NCI-H510A (cell line): ENCODE data around the gene PUS1.
"Not testable (repeated sequence)": the region's sequence is repeated elsewhere in the genome, so short reads cannot be mapped to it uniquely, and the experiment has no call there.

Source experiments
- DNase-seq: peaks from one replicate; lab custom pipeline; 2025; lab: John Stamatoyannopoulos, UW

The PUS1 gene

DNA sequence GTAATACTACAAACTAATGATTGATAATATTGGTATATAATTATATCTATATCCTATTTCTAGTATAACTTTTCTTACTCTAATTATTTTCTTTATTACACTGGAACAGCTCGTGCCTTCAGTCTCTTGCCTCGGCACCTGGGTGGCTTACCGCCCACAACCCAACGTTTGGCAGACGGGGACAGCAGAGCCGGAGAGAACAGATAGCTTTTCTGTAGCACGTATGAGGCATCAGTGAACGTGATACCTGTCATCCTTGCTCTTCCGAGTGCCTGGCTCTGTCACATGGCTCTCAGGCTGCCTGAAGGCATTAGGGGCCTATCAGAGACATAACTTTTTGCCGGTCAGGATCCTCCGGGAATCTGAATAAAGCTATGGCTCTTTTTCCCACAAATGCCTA is 5.5 kb downstream of the PUS1 start:
- no peak for DNase-seq

DNA sequence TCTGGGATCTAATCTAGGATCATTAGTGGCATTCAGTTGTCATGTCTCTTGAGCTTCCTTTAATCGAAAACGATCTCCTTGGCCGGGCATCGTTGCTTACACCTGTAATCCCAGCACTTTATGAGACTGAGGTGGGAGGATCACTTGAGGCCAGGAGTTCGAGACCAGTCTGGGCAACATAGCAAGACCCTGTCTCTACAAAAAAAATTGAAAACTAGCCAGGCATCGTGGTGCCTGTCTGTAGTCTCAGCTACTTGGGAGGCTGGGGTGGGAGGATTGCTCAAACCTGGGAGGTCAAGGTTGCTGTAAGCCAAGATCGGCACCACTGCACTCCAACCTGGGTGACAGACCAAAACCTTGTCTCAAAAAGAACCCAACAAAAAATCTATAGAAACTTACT is 9.0 kb downstream of the PUS1 start:
- DNase-seq, result no peak

DNA sequence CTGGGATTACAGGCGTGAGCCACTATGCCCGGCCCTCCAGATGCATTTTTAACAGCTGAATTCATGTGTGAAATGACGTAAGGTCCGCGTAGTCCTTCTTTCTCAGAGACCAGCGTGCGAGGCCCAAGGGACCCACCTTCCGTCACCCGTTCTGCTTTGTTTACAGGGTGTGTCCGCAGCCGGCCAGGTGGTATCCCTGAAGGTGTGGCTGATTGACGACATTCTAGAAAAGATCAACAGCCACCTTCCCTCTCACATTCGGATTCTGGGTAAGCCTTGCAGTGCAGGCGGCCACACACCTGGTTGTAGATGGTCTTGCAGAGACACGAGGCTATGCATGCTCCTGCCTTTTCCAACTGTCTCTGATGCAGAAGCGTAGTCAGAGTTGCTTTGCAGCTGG is 9.9 kb downstream of the PUS1 start:
- DNase-seq, result no peak

DNA sequence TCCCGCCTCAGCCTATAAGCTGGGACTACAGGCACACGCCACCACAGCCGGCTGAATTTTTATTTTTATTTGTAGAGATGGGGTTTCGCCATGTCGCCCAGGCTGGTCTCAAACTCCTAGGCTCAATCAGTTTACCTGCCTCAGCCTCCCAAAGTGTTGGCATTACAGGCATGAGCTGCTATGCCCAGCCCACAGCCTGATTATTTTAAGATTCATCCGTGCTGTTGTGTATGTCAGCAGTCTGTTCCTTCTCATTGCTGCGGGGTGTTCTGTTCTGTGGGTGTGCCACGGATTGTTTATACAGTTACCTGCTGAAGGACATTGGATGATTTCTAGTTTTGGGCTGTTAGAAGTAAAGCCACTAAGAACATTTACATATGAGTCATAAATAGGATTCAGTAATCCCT is 11.1 kb downstream of the PUS1 start:
- no peak for DNase-seq

DNA sequence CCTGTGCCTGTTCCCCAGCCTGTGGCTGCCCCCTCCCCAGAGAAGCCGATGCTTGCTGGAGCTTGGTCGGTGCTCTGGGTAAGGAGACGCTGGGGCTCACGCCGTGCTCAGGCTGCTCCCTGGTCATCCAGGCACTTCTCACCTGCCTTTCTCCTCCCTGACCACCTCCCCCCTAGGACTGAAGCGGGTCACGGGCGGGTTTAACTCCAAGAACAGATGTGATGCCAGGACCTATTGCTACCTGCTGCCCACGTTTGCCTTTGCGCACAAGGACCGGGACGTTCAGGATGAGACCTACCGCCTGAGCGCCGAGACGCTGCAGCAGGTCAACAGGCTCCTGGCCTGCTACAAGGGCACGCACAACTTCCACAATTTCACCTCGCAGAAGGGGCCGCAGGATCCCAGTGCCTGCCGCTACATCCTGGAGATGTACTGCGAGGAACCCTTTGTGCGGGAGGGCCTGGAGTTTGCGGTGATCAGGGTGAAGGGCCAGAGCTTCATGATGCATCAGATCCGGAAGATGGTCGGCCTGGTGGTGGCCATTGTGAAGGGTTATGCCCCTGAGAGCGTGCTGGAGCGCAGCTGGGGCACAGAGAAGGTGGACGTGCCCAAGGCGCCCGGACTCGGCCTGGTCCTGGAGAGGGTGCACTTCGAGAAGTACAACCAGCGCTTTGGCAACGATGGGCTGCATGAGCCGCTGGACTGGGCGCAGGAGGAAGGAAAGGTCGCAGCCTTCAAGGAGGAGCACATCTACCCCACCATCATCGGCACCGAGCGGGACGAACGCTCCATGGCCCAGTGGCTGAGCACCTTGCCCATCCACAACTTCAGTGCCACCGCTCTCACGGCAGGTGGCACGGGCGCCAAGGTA is 12.3 kb downstream of the PUS1 start:
- DNase-seq, result no peak

DNA sequence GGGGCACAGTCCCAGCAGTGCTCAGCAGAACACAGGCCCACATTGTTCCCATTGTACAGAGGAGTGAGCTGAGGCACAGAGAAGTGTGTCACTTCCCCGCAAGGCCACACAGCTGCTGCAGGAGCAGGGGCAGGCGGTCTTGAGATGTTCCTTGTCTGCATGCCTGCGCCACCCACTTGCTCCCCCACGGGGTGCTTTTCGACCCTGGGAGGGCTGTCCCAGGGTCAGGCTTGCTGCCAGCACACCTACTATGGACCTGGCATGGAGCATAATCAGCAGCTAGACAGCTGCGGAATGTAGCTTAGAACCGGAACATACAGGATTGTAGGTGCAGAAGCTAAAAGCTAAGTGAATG is 12.9 kb downstream of the PUS1 start:
- no peak for DNase-seq

DNA sequence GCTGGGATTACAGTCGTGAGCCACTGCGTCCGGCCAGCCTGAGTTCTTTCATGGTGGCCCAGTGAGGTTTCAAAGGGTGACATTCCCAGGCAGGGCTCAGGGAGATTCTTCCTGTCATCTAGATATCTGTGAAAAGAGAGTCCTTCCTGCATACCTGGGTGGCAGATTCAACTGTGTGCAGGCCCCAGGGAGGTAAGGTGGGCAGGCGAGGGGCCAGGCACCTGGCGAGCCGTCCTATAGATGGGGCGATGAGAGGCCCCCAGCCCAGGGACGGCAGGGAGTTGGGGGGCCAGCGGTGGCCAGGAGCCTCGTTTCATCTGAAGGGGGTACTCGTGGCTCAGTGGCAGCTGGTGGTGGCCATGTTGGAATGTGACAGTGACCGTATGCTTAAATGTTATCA is 13.6 kb downstream of the PUS1 start:
- no peak for DNase-seq

DNA sequence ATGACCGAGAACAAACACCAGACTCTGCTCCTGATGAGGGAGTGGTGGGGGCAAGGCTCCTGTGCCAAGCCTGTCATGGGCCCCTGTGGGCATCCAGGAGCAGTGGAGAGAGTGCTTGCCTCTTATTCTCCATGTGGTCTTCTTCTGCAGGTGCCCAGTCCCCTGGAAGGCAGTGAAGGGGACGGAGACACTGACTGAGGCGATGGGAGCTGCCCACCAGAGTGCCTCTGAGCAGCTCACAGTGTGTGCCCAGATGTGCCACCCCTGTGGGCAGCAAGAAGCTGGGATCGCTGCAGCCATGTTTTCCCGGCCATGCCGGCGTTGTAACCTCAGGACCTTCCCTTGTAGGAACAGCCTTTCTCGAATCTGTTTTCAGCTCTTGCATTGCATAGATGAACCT is 14.3 kb downstream of the PUS1 start:
- no peak for DNase-seq

DNA sequence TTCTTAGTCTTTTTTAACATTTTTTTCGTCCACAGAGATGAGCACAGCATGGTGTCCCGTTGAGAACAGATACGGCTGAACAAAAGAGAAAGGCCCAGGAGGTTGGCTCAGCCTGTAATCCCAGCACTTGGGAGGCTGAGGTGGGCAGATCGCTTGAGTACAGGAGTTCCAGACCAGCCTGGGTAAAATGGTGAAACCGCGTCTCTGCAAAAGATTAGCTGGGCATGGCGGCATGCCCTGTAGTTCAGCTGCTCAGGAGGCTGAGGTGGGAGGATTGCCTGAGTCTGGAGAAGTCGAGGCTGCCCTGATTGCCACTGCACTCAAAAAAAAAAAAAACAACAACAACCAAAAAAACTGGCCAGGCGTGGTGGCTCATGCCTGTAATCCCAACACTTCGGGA is 14.8 kb downstream of the PUS1 start:
- no peak for DNase-seq

DNA sequence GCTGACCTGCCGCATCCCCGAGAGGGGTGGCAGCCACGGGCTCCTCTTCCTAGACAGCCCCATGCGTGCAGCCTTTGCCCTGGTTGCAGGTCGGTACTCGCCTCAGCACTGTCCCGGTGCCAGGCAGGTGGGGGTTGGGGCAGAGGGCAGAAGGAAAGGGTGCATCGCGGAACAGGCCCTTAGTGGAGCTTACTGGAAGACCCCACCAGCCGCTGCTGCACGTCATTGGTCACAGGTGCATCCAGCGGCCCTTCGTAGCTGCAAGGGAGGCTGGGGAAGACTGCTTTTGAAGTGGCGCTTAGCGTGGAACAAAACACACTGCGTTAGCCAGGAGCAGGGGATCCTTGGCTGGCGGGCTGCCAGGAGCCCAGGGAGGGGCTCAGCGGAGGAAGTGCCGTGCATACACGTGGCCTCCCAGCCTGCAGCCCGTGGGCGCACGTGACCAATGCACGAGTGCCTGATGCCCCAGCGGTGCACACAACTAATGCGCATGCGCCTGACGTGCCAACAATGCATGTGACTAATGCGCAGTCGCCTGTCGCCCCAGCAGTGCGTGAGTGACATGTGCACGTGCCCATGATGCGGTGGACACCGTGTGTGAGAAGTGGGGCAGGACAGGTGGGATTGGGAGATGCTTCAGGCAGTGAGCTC is 15.7 kb downstream of the PUS1 start:
- DNase-seq, result no peak

DNA sequence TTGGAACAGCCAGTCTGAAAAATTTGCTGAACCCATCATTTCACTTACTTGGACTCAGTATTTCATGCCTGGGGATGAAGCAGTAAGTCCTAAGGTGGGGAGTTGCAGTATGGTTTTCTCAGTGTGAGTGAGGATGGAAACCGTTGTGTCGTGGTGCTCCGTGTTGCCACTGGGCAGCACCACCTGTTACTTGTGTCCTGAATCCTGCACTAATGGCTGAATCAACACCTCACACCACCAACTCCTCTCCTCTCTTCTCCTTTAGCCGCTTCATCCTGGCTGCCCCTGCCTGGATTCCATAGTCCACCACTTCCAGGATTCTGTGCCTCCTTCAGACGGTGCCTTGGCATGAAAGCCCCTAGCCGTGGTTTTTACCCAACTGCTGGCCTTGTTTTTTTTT is 17.7 kb downstream of the PUS1 start:
- DNase-seq, result no peak

DNA sequence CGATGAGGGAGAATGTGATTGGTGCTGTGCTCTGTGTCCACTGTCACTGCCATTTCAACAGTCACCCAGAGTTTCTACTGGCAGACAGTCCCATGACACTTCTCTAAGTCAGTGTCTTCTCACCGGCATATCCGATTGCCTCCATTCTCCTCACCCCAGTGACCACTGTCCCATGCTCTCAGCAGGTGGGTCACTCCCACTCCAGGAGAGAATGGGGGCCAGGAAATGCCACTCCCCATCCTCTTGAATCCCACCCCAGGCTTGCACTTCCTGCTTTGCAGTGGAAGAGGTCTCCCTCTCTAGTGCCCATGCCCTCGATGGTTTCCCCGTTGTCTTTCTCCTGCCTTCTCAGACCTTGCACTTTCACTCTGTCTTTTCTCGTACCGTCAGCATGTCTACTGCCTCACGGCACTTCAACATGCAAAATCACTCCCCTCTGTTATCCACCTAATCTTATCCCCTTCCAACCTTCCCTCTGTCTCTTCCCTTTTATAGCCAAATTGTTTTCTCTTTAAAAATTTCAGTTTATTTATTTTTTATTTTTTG is 18.5 kb downstream of the PUS1 start:
- no peak for DNase-seq

DNA sequence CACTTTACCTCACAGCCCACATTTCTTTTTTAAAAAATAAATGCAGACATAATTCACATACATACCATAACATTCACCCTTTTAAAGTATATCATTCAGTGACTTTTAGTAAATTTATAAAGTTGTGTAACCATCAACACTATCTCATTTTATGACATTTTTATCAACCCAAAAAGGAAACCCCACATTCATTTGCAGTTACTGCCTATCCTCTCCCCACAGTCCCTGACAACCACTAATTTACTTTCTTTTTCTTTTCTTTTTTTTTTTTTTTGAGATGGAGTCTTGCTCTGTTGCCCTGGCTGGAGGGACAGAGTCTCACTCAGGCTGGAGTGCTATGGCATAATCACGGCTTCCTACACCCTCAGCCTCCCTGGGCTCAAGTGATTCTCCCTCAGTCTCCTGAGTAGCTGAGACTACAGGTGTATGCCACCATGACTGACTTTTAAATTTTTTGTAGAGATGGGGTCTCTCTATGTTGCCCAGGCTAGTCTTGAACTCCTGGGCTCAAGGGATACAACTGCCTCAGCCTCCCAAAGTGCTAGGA is 19.2 kb downstream of the PUS1 start:
- no peak for DNase-seq

DNA sequence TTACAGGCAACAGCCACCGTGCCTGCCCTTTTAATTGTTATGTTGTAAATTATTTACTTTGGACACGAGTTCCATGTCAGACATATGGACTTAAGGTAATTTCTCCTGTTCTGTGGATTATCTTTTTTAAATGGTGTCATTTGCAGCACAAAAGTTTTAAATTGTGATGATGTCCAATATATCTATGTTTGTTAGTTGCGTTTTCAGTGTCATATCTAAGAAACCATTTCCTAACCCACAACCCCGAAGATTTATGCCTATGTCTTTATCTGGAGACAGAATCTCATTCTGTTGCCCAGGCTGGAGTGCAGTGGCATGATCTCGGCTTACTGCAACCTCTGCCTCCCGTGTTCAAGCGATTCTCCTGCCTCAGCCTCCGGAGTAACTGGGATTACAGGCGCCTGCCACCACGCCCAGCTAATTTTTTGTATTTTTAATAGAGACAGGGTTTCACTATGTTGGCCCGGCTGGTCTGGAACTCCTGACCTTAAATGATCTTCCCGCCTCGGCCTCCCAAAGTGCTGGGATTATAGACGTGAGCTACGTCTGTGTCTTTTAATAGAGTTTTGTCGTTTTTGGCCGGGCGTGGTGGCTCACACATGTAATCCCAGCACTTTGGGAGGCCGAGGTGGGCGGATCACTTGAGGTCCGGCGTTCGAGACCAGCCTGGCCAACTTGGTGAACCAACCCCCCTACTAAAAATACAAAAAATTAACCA is 19.8 kb downstream of the PUS1 start:
- not testable (repeated sequence) for DNase-seq

DNA sequence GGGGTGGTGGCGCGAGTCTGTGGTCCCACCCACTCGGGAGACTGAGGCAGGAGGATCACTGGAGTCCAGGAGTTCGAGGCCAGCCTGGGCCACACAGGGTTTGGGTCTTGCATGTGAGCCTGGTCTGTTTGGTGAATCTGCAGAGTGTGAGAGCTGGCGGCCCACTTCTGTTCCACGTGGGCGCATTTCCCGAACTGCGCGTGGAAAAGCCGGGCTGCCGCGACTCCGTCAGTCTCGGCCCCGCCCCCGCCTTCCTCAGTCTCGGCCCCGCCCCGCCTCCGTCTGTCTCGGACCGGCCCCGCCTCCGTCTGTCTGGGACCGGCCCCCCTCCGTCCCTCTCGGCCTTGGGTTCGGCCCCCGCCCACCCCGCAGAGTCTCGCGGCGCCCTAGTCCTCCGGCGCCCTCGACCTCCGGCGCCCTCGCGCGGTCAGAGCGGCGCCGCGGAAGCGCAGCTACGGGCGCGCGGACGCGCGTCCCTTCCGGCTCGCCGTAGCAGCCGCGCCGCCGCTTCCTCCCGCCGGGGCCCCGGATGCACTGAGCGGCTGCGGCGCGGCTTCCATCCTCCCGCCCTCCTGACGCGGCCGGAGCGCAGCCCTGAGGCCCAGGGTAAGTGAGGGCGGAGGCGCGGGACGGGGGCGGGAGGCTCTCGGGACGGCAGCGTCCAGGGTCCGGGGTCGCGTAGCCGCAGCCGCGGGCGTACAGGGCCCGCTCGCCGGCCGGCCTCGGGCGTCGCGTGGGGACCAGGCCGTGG is 20.5 kb downstream of the PUS1 start, which contains the start of gene EP400:
Gene EP400 (plus strand): TSS at position 512 of the 751 bp plus-strand sequence. CDS start 10,678 bp downstream, outside the sequence.
- DNase-seq, result peak; percentile 93

DNA sequence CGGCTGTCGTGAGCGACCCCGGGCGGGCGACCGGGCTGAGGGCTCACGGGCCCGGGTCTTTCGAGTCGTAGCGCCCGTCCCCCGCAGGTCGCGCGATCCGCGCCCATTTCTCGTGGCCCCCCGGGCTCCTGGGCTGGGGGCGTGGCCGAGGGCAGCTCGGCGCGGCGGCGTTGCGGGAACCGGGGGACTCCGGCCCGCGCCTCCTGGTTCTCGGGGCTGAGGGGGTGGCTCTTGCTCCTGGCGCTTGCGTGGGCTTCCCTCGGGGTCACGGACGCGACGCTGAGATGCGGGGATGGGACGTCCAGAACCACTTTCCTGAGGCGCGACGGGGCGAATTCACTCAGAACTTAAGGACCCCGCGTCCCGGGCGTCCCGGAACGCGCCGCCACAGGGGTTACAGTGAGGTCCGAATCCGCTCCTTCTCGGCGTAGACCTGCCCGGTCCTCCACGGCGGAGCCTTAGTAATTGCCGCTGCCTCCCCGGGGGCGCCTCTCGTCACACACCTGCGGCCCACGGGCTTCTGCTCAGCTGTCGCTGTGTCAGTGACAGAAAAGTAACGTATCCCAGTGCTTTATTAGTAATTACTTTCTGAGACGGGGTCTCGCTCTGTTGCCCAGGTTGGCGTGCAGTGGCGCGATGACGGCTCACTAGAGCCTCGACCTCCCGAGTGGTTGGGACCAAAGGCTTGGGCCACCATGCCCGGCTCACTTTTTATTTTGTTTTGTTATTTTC is 21.3 kb downstream of the PUS1 start:
- no peak for DNase-seq

DNA sequence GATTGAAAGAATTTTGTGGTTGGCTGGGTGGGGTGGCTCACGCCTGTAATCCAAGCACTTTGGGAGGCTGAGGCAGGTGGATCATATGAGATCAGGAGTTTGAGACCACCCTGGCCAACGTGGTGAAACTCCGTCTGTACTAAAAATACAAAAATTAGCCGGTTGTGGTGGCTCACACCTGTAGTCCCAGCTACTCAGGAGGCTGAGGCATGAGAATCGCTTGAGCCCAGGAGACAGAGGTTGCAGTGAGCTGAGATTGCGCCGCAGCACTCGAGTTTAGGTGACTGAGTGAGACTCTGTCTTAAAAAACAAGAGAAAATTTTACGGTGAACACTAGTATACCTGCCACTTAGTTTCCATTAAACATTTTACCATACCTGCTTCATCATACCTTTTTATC is 24.7 kb downstream of the PUS1 start:
- not testable (repeated sequence) for DNase-seq

DNA sequence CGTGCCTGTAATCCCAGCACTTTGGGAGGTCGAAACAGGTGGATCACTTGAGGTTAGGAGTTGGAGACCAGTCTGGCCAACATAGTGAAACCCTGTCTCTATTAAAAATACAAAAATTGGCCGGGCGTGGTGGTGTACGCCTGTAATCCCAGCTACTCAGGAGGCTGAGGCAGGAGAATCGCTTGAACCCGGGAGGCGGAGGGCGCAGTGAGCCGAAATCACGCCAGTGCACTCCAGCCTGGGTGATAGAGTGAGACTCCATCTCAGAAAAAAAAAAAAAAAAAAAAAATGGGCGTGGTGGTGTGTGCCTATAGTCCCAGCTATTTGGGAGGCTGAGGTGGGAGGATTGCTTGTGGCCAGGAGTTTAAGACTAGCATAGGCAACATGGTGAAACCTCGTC is 25.4 kb downstream of the PUS1 start:
- DNase-seq, result not testable (repeated sequence)

DNA sequence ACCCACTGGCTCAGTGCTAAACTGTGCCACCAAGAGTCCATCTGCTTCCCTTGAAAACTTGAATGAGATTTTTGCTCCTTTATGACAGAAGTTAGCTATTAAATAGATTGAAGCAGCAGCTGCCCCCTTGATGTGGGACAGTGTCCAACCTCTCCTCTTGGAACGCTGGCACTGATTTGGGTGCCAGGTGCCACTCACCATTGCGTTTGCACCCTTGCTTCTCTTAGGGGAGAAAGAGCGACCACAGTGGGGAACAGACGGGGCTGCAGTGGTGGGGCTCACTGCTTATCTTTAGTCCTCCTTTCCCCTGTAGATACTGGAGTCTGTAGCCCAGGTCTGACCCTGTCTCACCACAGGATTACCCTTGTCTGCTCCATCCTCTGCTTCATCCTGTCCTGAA is 30.0 kb downstream of the PUS1 start:
- DNase-seq, result no peak

DNA sequence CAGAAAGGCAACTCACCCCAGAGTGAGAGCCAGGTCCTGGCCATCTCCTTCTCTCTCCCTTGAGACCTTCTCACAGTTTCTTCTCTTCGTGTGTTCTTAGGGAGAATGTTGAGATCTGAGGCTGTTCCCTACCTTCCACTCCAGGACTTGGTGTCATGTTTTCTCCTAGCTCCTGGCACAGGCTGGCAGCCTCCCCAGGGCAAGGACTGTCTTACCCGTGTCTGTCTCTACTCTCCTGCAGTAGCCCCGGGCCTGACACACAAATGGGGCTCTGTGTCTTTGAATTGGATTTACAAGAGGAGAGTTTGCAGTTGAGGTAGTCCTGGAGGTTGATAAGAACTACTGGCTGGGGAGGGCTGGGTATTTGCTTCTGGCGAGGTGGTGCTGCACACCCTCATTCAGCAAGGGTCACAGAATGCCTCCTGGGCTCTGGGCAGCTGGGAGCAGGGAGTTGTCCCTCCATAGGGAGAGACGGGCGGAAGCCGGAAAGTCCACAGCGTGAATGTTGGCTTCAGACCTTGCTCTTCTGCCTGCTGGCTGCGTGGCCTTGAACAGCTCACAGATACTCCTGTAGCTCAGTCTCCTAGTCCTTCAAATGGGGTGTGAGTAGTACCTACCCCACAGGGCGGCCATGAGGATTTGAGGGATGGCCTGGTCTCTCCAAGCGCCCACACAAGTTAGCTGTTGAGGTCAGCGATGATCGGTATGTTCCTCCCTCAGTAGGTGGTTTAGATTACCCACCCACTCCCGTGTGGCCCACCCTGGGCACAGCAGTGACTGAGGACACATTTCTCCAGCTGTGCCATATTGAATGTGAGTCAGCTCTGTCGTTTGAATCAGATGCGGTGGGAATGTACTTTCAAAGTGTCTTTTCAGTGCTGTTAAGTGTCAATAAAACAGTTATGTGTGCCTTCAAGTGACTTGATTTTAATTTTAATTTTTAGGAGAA is 30.8 kb downstream of the PUS1 start:
- DNase-seq, result no peak
